Inferior parietal cortex (tissue), 1 donor: ENCODE measurements around the gene SPTLC2.
"Not testable (repeated sequence)": the region's sequence is repeated elsewhere in the genome, so short reads cannot be mapped to it uniquely, and the experiment has no call there.

Experiments used
- DNase-seq: peaks from one replicate; pipeline ENCODE4 v3.0.0-alpha.2; 2016; ENCODE audit errors: extremely low spot score

SPTLC2 gene

GRCh38 chr14:77549451-77549850, 67.0 kb downstream of the SPTLC2 start:
- DNase-seq, result no peak

- DNase-seq, result no peak
Measured at GRCh38 chr14:77547512-77548180, 68.8 kb downstream of the SPTLC2 start.

DNA sequence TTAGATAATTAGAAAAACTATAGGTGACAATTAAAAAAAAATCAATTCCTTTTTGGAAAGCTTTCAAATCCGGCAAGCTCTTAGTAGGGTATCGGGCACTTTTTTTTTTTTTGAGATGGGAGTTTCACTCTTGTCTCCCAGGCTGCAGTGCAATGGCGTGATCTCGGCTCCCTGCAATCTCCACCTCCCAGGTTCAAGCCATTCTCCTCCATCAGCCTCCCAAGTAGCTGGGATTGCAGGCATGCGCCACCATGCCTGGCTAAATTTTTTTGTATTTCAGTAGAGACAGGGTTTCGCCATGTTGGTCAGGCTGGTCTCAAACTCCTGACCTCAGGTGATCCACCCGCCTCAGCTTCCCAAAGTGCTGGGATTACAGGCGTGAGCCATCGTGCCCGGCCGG, 71.3 kb downstream of the SPTLC2 start:
- not testable (repeated sequence) for DNase-seq

GRCh38 chr14:77544571-77544970, 71.9 kb downstream of the SPTLC2 start:
- DNase-seq, result no peak

GRCh38 chr14:77543637-77544334, 72.7 kb downstream of the SPTLC2 start:
- DNase-seq, result no peak

- DNase-seq, result no peak
Measured at GRCh38 chr14:77543240-77543551, 73.2 kb downstream of the SPTLC2 start.

GRCh38 chr14:77542421-77543239, 73.8 kb downstream of the SPTLC2 start:
- peak; percentile 25 for DNase-seq

DNA sequence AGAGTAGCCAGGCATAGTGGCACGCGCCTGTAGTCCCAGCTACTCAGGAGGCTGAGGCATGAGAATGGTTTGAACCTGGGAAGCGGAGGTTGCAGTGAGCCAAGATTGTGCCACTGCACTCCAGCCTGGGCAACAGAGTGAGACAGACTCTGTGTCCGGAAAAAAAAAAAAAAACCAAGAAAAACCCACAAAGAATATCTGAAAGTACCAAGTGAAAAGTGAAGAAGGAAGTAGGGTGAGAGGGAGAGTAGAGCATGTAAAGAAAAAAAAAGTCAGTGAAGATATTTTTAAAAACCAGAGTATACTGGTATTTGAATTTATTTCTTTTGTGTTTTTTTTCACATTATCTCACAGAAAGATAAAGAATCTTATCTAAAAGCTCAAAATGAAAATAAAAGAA, 74.5 kb downstream of the SPTLC2 start:
- DNase-seq, result no peak

DNA sequence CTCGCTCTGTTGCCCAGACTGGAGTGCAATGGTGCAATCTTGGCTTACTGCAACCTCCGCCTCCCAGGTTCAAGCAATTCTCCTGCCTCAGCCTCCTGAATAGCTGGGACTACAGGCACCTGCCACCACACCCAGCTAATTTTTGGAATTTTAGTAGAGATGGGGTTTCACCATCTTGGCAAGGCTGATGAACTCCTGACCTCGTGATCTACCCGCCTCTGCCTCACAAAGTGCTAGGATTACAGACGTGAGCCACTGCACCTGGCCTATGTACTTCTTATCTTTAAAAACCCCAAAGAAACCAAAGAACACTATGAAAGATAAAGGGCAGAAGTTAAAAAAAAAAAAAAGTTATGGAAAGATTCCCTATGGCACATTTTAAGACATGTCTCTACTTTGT, 79.5 kb downstream of the SPTLC2 start:
- DNase-seq, result not testable (repeated sequence)

DNA sequence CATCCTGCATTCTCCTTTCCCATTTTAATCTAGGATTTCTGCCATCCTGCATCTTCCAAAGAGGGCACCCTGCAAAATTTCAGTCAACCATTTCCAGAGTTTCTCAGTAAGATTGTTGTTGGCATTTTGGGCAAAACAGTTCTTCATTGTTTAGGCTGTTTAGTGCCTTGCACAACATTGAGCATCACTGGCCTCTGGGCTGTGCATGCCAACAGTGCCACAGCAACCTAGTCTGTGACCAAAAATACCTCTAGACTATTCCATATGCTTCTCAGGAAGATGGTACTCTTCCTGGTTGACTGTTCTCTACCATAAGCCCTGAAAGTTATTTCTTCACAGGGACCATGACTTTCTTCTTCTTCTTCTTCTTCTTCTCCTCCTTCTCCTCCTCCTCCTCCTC, 85.4 kb downstream of the SPTLC2 start:
- no peak for DNase-seq

GRCh38 chr14:77529963-77530362, 86.5 kb downstream of the SPTLC2 start:
- no peak for DNase-seq

DNA sequence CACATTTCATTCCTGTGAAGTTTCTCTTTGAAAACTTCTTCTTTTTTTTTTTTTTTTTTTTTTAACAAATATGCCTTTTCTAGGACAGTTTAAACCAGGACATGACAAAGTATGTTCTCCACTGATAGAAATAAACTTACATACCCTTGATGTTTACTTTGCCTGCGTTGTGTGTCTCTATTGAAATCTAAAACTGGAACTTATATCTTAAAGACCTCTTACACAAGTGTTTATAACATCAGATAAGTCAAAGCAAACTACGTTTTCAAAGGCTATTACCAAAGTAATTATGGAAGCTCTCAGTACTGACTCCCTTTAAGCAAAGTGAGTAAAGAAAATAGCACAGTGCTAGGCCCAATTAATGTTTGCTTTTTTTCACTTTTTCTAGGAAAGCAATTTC, 87.2 kb downstream of the SPTLC2 start:
- no peak for DNase-seq

- DNase-seq, result not testable (repeated sequence)
Measured at GRCh38 chr14:77528701-77529100, 87.7 kb downstream of the SPTLC2 start.

GRCh38 chr14:77526266-77526665, 90.2 kb downstream of the SPTLC2 start:
- DNase-seq, result no peak

- no peak for DNase-seq
Measured at GRCh38 chr14:77524536-77524935, 91.9 kb downstream of the SPTLC2 start.

- no peak for DNase-seq
Measured at GRCh38 chr14:77523109-77523508, 93.3 kb downstream of the SPTLC2 start.

DNA sequence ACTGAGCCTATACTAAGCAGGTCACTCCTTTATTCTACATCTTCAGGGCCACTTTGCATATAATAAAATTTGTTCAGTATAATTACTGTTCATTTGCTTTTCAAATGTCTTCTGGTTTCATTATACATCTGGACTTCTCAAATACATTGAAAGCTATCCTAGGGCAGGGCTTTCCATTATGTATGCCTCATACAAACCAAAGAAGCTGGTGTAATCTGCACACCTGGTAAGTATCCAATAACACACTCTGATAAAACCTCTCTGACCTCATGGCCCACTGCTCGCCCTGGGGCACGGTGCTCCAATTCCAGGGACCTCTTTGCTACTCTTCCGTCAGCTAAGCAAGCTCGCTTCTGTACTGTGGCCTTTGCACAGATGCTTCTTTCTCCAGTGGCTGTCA, 95.9 kb downstream of the SPTLC2 start:
- no peak for DNase-seq

GRCh38 chr14:77516126-77516525, 100.3 kb downstream of the SPTLC2 start:
- DNase-seq, result no peak

- no peak for DNase-seq
Measured at GRCh38 chr14:77511486-77512162, 104.8 kb downstream of the SPTLC2 start.

- no peak for DNase-seq
Measured at GRCh38 chr14:77509366-77509765, 107.1 kb downstream of the SPTLC2 start.

- DNase-seq, result no peak
Measured at GRCh38 chr14:77508876-77509275, 107.6 kb downstream of the SPTLC2 start.

GRCh38 chr14:77508249-77508648, 108.2 kb downstream of the SPTLC2 start:
- no peak for DNase-seq
